Keratinocyte (primary cell): ENCODE data around the gene PRLHR. TPM values are rescaled to one million over a fixed set of nuclear protein-coding genes. Genes with fewer than 3 reads are reported as not detected.

Experiments
- DNase-seq: peaks from one replicate; pipeline ENCODE4 v3.0.0-alpha.2; 2011; ENCODE audit warnings: low read depth, missing footprints, low spot score
- FAIRE-seq: peaks from 2 replicates; lab custom pipeline; 2011; peaks lifted over from hg19 to GRCh38; lab: Jason Lieb, UNC
- H2AFZ ChIP-seq: 2 replicates; pipeline ENCODE4 v1.6.0; 2012; ENCODE audit warnings: low read length, control low read depth, inconsistent platforms; ENCODE audit not compliant: control insufficient read depth
- H3K27ac ChIP-seq: 2 replicates; pipeline ENCODE4 v1.5.1; 2011; ENCODE audit warnings: low read length; ENCODE audit not compliant: control insufficient read depth, insufficient read depth
- H3K27me3 ChIP-seq: 3 replicates; pipeline ENCODE4 v1.6.0; 2011; ENCODE audit warnings: low read length; ENCODE audit not compliant: control insufficient read depth, insufficient read depth; ENCODE audit errors: extremely low read depth
- H3K36me3 ChIP-seq, 2 experiments: 2 replicates in 1 of 2; 3 replicates in 1 of 2; pipeline ENCODE4 v1.5.1; 2011; ENCODE audit warnings: low read length in 2 of 2, mild to moderate bottlenecking in 1 of 2; ENCODE audit not compliant: control insufficient read depth in 2 of 2, insufficient read depth in 2 of 2; ENCODE audit errors: extremely low read depth in 1 of 2
- H3K4me1 ChIP-seq: 3 replicates; pipeline ENCODE4 v1.5.1; 2011; ENCODE audit warnings: low read length; ENCODE audit not compliant: control insufficient read depth, insufficient read depth; ENCODE audit errors: extremely low read depth
- H3K4me2 ChIP-seq: 3 replicates; pipeline ENCODE4 v1.6.0; 2011; ENCODE audit warnings: low read depth, low read length; ENCODE audit not compliant: control insufficient read depth, insufficient read depth; ENCODE audit errors: extremely low read depth
- H3K4me3 ChIP-seq, 3 experiments: fragments of 200-600 bp in 1 of 3; sonication (generic) in 1 of 3; 2 replicates in 2 of 3; 3 replicates in 1 of 3; pipeline ENCODE4 v1.5.1; 2011 to 2016; ENCODE audit warnings: low read length in 3 of 3, mild to moderate bottlenecking in 3 of 3, control low read depth in 2 of 3, inconsistent platforms in 1 of 3, low read depth in 1 of 3, mixed read lengths in 1 of 3, mixed run types in 1 of 3, moderate library complexity in 1 of 3; ENCODE audit not compliant: control insufficient read depth in 2 of 3, insufficient read depth in 2 of 3; ENCODE audit errors: extremely low read depth in 1 of 3
- H3K79me2 ChIP-seq: 2 replicates; pipeline ENCODE4 v1.6.0; 2012; ENCODE audit warnings: low read length; ENCODE audit not compliant: control insufficient read depth, insufficient read depth
- H3K9ac ChIP-seq: 3 replicates; pipeline ENCODE4 v1.6.0; 2011; ENCODE audit warnings: low read length; ENCODE audit not compliant: control insufficient read depth, insufficient read depth; ENCODE audit errors: extremely low read depth
- H3K9me1 ChIP-seq: 3 replicates; pipeline ENCODE4 v1.6.0; 2011; ENCODE audit warnings: low read length; ENCODE audit not compliant: control insufficient read depth, insufficient read depth; ENCODE audit errors: extremely low read depth
- H3K9me3 ChIP-seq: 2 replicates; pipeline ENCODE4 v1.5.1; 2012; ENCODE audit warnings: low read depth, low read length; ENCODE audit not compliant: control insufficient read depth
- H4K20me1 ChIP-seq: 3 replicates; pipeline ENCODE4 v1.6.0; 2011; ENCODE audit warnings: low read length; ENCODE audit not compliant: control insufficient read depth, insufficient read depth; ENCODE audit errors: extremely low read depth
- CTCF ChIP-seq, 3 experiments: IDR thresholded peaks in 1 of 3; conservative IDR thresholded peaks in 1 of 3; optimal IDR thresholded peaks in 1 of 3; 2 replicates in 2 of 3; 3 replicates in 1 of 3; pipeline versions ENCODE3 to v1.5.1; 2011; ENCODE audit warnings: low read length in 3 of 3, mild to moderate bottlenecking in 3 of 3, moderate library complexity in 2 of 3, control low read depth in 1 of 3, inconsistent platforms in 1 of 3; ENCODE audit not compliant: insufficient read depth in 2 of 3; ENCODE audit errors: extremely low read depth in 1 of 3
- EZH2 ChIP-seq: IDR thresholded peaks from one replicate; pipeline ENCODE4 v1.6.1; 2012; ENCODE audit warnings: inconsistent platforms, mild to moderate bottlenecking, low read length, moderate library complexity
- dilution Hi-C: fragments of 300-500 bp; cut with MboI; formaldehyde crosslinking; loops from one replicate; pipeline ENCODE4 v1.7.0; 2020; ENCODE audit warnings: low sequenced_read_pairs; ENCODE audit not compliant: extremely low pct_ligation_motif_present
- polyA plus RNA-seq, 5 experiments: library from polyadenylated mRNA; depleted of rRNA in 3 of 5; stranded (reverse) in 3 of 5; stranded (forward) in 1 of 5; unstranded in 1 of 5; fragments of >200 nt; gene quantifications; 1 replicate in 1 of 5; 2 replicates in 3 of 5; 3 replicates in 1 of 5; pipeline versions ENCODE4 v1.2.1 to v1.2.3, GENCODE V29; 2011 to 2012; ENCODE audit warnings: missing spikeins in 2 of 5, low read depth in 1 of 5, low replicate concordance in 1 of 5

PRLHR gene
- polyA plus RNA-seq, 1 donor (not counting 4 experiments of a cell fraction or from before 2014, with no cell fraction given): not detected

GRCh38 chr10:118638680-118639079 is 43.2 kb upstream of the PRLHR start:
- no peak overlapping the region for H3K4me2 ChIP-seq
- no peak overlapping the region for H2AFZ ChIP-seq
- H3K9me3 ChIP-seq: peaks cover 1% of the 10 kb centered on the region
- DNase-seq (no peak), FAIRE-seq (no peak)
- TF ChIP-seq EZH2 (no peak), CTCF (optimal IDR thresholded peaks at IDR 0.05 in 1 of 3, IDR thresholded peaks at IDR 0.05 in 1 of 3, conservative IDR thresholded peaks at IDR 0.05 in 1 of 3; ENCODE audit: extremely low read depth in 1 of 3, insufficient read depth in 2 of 3, low read length in 3 of 3) (no peak)
- no peaks in the 10 kb centered on the region for H3K4me1 ChIP-seq
- no peaks in the 10 kb centered on the region for H3K9me1 ChIP-seq
- peaks cover 16% of the 10 kb centered on the region for H3K27me3 ChIP-seq
- no peaks in the 10 kb centered on the region for H4K20me1 ChIP-seq
- dilution Hi-C loops: no loop called here
- no peak overlapping the region for H3K27ac ChIP-seq
- no peaks in the 10 kb centered on the region for H3K36me3 ChIP-seq
- no peak overlapping the region for H3K9ac ChIP-seq
- no peaks in the 10 kb centered on the region for H3K79me2 ChIP-seq
- no peak overlapping the region for H3K4me3 ChIP-seq

- TF ChIP-seq EZH2: no peak
- no peak for TF ChIP-seq CTCF (optimal IDR thresholded peaks at IDR 0.05 in 1 of 3, IDR thresholded peaks at IDR 0.05 in 1 of 3, conservative IDR thresholded peaks at IDR 0.05 in 1 of 3; ENCODE audit: extremely low read depth in 1 of 3, insufficient read depth in 2 of 3, low read length in 3 of 3)
- Histone ChIP-seq H3K27ac (no peak overlapping the region), H3K4me3 (no peak overlapping the region), H4K20me1 (no peaks in the 10 kb centered on the region), H3K79me2 (no peaks in the 10 kb centered on the region), H3K36me3 (no peaks in the 10 kb centered on the region), H3K27me3 (peaks cover 10% of the 10 kb centered on the region), H3K4me1 (no peaks in the 10 kb centered on the region), H3K9ac (no peak overlapping the region), H3K4me2 (no peak overlapping the region), H3K9me3 (peaks cover 1% of the 10 kb centered on the region), H2AFZ (no peak overlapping the region), H3K9me1 (no peaks in the 10 kb centered on the region)
- dilution Hi-C loops: no loop called here
- DNase-seq (no peak), FAIRE-seq (no peak)
Observed at GRCh38 chr10:118635674-118636402, 40.4 kb upstream of the PRLHR start.
